Measurements from ENCODE around the gene ARHGAP19.
"Not testable (repeated sequence)": the region's sequence is repeated elsewhere in the genome, so short reads cannot be mapped to it uniquely, and the experiment has no call there.

The ARHGAP19 gene

DNA sequence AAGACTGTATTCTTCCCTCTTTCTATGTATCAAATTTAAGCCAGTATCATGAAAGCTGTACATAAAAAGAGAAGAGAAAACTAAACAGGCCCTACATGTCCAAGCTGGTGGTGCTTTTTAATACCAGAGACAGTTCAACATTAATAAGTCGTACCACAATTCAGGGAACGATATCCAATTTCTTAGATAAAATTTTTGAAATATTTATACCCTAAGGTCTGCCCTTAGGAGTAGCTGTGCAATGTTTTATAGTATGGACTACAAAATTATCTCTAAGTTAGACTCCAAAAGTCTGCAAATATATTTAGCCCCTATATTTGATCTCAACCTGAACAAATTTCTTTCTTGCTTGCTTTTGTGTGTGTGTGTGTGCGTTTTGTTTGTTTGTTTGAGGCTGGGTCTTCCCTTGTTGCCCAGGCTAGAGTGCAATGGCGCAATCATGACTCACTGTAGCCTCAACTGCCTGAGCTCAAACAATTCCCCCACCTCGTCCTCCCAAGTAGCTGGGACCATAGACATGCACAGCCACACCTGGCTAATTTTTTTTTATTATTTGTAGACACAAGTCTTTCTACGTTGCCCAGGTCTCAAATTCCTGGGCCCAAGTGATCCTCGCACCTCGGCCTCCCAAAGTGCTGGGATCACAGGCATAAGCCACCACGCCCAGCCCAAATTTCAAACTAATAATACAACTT lies 13.2 kb downstream of the ARHGAP19 start:
- no peak for DNase-seq (ENCODE audit: low spot score)

DNA sequence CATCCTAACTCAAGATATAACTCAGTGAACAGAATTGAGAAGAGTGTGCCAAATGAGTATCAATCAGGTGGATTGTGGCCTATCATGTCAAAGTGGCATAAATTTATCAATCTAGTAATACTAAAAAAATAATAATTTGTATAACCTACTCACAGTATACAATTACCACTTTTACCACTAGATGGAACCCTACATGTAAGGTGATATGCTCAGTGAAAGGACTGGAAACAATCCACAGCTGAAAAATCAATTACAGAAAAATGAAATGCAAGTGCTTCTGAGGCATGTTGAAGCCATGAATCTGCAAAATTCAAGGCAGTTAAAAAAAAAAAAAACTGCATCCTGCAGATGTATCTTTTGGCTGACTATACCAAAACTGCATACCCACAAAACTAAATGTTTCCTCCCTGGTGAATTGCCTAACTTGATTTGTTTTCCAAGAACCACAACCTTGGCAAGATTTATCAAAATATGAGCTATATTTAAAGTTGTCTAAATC lies 13.9 kb downstream of the ARHGAP19 start:
- peak; percentile 60 for DNase-seq (ENCODE audit: low spot score)

DNA sequence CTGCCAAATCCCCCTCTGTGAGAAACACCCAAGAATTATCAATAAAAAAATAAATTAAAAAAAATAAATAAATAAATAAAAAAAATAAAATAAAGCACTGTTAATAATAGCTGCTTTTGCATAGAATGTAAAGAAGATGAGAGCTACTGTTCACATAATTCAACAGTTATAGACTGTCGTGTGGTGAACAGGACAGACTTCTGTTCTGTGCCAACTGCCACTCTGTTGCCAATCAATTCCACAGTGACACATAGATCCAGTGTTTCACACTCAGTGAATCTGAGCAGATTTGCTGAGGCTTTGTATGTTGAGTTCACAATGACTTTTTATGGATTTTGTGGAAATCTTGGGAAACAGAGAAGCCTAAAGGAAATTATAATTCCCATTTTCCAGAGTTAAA lies 14.9 kb downstream of the ARHGAP19 start:
- no peak for DNase-seq (ENCODE audit: low spot score)

DNA sequence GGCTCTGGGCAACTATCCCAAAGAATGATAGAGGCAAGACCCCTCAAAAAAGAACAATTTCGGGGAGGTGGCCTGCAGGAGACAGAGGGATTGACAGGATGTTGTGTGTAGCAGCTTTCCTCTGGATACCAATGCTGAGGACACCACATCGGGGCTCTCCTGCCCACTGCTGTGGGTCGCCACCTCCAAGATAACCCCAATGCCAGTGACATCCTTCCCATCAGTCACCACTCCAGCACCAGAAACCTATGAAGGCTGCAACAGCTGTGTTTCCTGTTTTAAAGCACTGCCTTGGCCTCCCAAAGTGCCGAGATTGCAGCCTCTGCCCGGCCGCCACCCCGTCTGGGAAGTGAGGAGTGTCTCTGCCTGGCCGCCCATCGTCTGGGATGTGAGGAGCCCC lies 17.6 kb downstream of the ARHGAP19 start:
- no peak for DNase-seq (ENCODE audit: low spot score)

DNA sequence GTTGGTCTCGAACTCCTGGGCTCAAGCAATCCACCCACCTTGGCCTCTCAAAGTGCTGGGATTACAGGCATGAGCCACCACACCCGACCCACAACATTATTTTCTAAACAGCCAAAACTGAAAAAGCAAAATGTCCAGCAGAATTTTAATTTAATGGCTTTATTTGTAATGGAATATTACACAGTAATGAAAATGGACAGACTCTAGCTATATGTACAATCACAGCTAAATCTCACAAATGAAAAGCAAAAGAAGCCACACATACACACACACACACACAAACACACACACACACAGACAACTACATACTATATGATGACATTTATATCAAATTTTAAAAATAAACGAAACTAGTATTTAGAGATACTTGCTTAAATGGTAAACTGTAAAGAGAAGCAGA lies 18.7 kb downstream of the ARHGAP19 start:
- no peak for DNase-seq (ENCODE audit: low spot score)

DNA sequence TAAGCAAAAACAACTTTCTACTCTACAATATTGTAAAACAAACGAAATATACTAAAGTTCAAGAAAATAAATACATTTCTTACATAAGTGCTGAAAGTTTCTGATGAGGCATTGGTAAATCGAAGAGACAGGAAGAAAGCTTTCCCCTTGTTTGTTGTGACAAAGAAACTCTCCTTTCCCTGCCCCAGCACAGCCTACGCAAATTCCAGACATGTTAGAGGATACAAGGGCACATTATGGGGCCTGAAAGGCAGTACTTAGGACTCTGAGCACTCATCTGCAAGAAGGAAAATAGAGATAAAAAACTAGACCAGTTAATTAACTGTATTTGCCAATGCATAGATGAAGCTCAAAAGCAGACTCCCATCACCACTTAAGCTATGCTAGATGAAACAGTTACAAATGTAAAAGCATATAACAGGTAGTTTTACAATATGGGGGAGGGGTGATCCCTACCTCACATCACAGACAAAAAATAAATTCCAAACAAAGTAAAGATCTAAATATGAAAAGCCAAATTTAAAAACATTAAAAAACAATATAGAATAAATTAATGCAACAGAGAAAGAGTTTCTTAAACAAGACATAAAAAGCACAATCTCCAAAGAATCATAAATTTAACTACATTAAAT lies 21.8 kb downstream of the ARHGAP19 start:
- no peak for DNase-seq (ENCODE audit: low spot score)

DNA sequence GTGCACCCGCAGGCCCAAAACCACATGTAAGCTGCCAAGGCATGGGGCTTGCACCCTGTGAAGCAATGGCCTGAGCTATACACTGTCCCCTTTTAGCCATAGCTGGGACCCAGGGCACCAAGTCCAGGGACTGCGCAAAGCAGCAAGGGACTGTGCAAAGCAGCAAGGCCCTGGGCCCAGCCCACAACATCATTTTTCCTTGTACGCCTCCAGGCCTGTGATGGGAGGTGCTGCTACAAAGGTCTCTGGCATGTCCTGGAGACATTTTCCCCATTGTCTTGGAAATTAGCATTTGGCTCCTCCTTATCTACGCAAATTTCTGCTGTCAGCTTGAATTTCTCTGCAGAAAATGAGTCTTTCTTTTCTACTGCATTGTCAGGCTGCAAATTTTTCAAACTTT lies 24.8 kb downstream of the ARHGAP19 start:
- no peak for DNase-seq (ENCODE audit: low spot score)

DNA sequence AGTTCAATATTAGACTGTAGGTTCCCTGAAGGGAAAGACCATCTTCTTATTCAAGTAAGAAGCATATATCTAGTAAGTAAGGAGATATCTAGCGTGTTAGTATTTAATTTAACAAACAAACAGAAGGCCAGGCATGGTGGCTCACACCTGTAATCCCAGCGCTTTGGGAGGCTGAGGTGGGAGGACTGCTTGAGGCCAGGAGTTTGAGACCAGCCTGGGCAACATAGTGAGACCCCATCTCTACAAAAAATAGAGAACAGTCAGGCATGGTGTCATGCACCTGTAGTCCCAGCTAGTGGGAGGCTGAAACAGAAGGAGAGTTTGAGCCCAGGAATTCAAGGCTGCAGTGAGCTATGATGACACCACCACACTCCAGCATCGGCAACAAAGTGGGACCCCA lies 27.3 kb downstream of the ARHGAP19 start:
- not testable (repeated sequence) for DNase-seq (ENCODE audit: low spot score)

DNA sequence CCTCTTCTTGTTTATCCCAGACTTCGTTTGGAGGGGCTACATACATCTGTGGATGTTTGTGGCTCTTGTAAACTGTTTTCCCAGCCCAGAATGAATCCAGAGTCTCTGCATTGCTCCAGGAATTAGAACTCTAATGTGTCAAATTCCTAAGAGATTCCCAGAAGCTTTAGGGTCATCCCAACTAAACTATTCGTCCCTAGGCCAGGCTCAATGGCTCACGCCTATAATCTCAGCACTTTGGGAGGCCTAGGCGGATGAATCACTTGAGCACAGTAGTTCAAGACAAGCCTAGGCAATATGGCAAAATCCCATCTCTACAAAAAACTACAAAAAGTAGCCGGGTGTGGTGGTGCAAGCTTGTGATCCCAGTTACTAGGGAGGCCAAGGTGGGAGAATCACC lies 28.5 kb downstream of the ARHGAP19 start:
- DNase-seq (ENCODE audit: low spot score): no peak

DNA sequence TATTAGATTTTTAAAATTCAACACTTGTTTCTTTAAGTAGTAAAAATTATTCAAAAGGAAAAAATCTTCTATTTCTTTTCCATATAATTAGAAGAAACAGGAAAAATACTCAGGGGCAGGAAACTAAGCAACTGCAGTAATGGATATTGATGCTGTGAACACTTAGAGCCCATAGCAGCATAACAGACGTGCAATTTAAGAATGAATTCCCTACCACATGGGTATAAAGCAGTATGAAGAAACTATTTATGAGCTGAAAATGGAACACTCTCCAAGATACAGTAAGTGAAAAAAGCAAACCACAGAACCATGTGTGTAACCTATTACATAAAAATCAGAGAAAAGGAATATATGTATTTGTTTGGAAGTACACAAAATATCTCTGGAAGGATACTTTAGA lies 30.8 kb downstream of the ARHGAP19 start:
- no peak for DNase-seq (ENCODE audit: low spot score)

DNA sequence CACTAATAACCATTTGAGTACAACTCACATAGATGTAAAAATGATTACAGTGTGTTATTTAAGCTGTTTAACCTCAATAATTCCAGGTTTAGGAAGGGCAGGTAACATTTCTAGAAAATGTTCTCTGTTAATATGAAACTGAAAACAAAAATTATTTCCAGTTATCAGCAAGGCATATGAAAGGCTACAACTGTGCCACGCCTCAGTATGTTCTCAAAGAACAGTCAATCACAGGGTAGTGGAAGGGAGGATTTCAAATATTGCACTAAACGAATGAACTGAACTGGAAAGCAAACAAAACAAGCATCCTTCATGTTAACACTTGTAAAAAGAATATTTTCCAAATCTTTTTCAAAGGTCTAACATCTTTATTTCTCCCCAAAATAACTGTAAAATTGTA lies 31.3 kb downstream of the ARHGAP19 start:
- DNase-seq (ENCODE audit: low spot score): no peak

DNA sequence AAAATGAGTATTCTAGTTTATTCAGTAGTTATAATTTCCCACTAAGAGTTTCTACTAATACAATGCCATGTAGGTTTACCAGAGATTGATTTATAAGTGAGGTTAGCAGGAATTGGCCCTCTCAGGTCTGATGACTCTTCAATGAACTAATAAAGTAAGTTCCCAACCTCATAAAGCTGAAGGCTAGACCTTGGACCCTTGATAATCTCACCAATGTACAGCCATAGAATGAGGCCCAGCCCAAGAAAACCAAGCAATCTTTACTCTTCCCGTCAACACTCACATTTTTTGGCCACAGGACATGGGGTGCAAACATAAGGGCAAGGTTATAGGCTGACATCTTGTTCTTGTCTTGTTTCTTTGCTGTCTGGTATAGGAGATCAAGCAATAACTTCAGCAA lies 33.3 kb downstream of the ARHGAP19 start:
- no peak for DNase-seq (ENCODE audit: low spot score)

DNA sequence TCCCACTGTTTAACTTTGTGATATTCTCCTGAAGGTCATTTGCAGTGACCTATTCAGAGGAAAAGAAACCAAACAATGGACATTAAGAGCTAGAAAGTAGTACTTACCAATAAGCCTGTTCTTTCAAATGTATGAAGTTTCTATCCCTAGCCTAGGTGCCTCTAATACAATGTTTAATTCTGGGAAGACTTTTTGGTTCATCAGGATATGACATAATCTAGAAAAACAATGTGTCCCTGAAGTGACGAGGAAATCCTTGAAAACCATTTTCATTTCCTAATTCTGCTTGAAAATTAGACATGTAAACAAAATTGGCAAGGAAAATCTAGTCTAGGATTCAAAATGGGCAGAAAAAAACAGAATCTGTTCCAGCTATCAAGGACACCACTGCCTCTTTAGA lies 36.1 kb downstream of the ARHGAP19 start:
- no peak for DNase-seq (ENCODE audit: low spot score)

DNA sequence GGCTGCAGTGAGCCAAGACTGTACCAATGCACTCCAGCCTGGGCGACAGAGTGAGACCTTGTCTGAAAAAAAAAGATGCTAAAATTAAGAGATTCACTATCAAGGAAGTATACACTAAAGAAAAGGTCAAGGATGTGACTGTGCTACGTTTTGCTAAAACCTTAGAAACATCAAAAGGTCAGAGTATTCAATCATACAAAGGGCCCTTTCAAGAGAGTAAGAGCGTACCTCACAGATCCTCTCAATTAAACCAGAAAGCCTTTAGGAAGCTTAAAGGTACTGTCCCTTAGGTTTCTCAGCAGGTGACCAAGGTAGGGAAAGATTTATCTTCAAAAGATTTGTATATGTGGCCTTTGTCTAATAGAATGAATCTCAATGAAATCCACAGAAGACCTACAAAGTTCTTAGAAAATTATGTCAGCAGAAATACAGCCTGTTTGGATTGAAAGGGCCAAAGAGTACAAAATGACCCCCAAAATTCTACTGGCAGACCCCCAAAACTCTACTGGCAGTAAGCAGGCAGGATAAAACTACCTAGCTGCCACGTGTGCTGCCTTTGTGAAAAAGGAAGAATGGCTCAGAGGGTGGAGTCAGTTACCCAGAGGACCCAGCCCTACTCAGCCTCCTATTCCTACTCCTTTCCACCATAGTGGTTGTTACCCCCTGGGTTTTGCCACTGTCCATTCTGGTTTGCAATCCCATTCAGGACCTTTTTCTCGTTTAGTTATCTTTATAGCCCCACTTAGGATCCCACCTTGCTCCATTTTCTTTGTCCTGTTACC lies 36.7 kb downstream of the ARHGAP19 start:
- no peak for DNase-seq (ENCODE audit: low spot score)

DNA sequence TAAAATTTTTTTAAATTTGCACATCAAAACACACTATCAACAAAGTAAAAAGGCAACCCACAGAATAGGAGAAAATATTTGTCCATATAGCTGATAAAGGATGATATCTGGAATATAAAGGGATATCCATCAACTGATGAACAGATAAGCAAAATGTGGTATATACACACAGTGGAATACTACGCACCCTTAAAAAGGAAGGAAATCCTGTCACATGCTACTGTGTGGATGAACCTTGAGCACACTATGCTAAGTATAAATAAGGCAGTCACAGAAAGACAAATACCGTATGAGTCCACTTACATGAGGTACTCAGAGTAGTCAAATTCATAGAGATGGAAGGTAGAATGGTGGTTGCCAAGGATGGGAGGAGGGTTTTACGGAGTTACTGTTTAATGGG lies 37.7 kb downstream of the ARHGAP19 start:
- DNase-seq (ENCODE audit: low spot score): no peak

DNA sequence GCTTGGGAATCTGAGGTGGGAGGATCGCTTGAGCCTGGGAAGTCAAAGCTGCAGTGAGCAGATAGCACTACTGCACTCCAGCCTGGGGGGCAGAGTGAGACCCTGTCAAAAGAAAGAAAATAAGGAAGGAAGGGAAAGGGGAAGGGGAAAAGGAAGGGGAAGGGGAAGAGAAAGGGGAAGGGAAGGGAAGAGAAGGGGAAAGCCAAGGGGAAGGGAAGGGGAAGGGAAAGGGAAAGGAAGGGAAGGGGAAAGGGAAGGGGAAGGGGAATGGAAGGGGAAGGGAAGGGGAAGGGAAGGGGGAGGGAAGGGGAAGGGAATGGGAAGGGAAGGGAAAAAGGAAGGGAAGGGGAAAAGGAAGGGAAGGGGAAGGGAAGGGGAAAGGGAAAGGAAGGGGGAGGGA lies 41.5 kb downstream of the ARHGAP19 start:
- no peak for DNase-seq (ENCODE audit: low spot score)

DNA sequence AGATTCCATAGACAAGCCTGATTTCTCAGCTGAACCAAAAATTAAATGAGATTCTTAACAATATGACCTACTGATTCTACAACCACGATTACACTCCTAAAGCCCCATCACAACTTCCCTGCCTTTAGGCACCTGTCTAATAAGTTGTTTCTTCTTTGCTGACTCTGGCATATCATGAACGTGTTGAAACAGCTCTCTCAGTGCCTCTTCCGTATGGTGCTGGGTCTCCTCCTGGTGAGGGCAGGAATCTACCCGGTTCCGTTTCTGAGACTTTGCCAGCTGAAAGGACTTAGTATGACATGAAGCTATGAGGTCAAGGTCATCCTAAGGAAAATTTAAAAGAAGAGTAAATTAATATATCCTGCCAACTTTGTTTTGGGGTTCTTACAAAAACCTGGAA lies 48.6 kb downstream of the ARHGAP19 start:
- no peak for DNase-seq (ENCODE audit: low spot score)

DNA sequence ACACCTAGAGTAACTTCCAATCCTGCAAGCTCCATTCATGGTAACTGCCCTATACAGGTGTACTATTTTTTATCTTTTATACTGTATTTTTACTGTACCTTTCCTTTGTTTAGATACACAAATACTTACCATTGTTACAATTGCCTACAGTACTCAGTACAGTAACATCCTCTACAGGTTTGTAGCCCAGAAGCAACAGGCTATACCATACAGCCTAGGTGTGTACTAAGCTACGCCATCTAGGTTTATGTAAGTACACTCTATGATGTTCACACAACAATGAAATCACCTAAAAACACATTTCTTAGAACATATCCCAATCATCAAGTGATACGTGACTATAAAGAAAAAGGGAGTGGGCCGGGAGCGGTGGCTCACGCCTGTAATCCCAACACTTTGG lies 53.6 kb downstream of the ARHGAP19 start:
- DNase-seq (ENCODE audit: low spot score): no peak

DNA sequence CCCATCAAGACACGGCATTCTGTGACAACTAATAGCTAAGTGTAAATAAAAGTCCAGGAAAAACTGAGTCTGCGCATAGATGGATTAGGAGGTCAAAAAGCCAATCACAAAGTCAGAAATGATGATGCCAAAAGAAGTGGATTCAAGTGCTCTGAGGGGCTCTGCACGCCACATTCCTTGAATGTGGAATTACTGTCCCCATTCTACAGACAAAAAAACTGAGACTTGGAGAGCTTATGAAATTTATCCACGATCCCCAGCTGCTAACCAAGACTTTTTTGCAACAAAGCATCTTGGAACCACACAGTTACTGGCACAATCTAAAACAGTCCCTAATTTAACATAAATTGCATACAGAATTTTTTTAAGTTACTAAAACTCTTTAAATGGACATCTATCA lies 57.1 kb downstream of the ARHGAP19 start:
- no peak for DNase-seq (ENCODE audit: low spot score)

DNA sequence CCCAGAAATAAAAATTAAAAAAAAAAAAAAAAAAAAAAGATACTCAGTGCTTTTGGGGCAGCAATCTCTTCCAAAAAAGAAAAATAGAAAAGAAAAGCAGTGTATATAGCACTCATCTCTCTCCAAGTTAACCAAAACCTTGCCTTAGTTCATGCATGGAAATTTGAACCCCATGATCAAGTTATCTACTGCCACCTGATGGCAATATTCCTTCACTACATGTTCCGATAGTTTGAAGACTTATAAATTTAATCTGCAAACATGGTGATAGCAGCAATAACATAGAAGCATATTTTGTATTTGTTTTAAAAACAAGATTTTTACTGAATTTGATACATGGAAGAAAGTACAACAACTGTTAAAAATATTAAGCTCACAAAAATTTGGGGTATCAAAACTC lies 58.0 kb downstream of the ARHGAP19 start:
- no peak for DNase-seq (ENCODE audit: low spot score)

DNA sequence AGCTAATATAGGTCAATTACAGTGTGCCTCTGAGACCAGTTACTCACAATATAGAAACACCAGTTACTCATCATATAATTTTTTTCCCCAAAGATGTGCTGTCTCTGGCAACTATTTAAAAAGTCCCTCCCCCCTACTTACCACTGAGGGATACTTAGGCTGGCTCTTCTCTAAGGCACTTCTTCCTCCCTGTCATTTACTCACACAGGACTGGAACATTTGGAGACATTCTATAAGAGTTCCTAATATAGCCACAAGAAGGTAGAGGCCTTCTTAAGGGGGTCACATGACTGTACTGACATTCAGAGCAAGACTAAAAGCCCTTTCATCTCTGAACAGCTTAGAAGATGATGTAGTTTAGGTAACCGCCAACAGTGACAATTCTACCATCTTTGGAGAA lies 62.3 kb downstream of the ARHGAP19 start:
- no peak for DNase-seq (ENCODE audit: low spot score)

DNA sequence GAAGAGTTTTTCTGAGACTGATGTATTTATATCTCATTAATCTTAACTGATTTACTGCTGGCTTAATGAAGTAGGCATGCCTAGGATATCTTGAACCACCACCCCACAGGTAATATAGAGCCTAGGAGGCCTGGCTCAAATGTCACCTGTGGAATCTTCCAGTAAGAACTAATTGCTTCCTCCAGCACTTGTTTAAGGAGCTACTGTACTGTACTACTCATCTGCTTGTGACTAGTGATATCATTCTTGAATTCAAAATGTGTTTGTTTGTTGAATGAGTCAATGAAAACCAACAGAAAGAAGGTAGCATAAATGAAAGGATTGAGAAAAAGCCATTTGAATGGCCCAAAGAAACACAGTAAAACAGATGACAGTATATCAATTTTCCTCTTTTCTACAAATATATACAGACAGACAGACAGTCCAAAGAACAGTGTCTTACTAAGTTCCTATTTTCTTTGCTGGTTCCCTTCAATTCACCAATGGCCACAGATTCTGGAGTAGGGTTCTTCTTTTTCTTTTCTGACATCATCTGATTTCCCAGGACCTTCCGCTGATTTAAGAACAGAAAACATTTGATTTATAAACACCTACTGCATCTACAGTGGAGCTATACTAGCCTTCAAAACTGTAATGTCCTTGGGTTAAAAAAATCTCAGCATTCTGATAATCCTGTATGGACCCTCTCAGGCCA lies 63.0 kb downstream of the ARHGAP19 start:
- no peak for DNase-seq (ENCODE audit: low spot score)

DNA sequence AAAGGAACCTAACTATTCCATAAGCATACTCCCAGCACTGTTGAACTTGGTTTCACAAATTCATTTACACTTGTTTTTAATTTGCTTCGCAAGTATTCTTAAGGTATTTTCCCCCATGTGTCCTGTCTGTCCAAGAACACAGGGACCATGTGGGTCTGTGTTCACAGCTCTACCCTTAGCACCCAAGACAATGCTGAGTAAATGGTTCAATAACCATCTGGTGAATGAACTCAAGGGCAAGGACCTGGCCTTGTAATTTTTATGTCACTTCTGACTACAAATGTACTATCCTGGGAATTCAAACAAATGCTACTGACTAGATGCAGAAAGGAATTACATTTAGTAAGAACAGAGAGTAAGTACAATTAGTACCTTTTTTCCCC lies 63.7 kb downstream of the ARHGAP19 start:
- DNase-seq (ENCODE audit: low spot score): no peak
